LHCN-M2 (cell line): ENCODE measurements around the gene ZNF319. TPM values are rescaled to one million over a fixed set of nuclear protein-coding genes. Genes with fewer than 3 reads are reported as not detected.
"Not testable (repeated sequence)": the region's sequence is repeated elsewhere in the genome, so short reads cannot be mapped to it uniquely, and the experiment has no call there.

ENCODE experiments used
- DNase-seq: peaks from one replicate; pipeline ENCODE4 v3.0.0-alpha.2; 2012; ENCODE audit warnings: low read depth
- total RNA-seq: library from RNA; depleted of rRNA; stranded (reverse); fragments of >200 nt; gene quantifications from 2 replicates; pipeline ENCODE4 v1.2.3, GENCODE V29; 2014

Gene ZNF319
- total RNA-seq, 1 experiment from 2014 or later = 3.8 TPM

- peak; percentile 46 for DNase-seq
Observed at GRCh38 chr16:58022601-58023371, 22.3 kb upstream of the ZNF319 start.

- DNase-seq = peak; percentile 75
Observed at GRCh38 chr16:58021661-58022551, 21.4 kb upstream of the ZNF319 start.

- DNase-seq = no peak
Observed at GRCh38 chr16:58020628-58021521, 20.4 kb upstream of the ZNF319 start.

- DNase-seq = no peak
Observed at GRCh38 chr16:58019866-58020538, 19.5 kb upstream of the ZNF319 start.

- DNase-seq = no peak
Observed at GRCh38 chr16:58018803-58019202, 18.3 kb upstream of the ZNF319 start.

GRCh38 chr16:58016840-58017446, 16.5 kb upstream of the ZNF319 start:
- no peak for DNase-seq

GRCh38 chr16:58013201-58013956, 12.9 kb upstream of the ZNF319 start:
- DNase-seq = no peak

GRCh38 chr16:58012481-58012880, 12.0 kb upstream of the ZNF319 start:
- no peak for DNase-seq

GRCh38 chr16:58011652-58012051, 11.2 kb upstream of the ZNF319 start:
- DNase-seq = peak; percentile 45

GRCh38 chr16:58010886-58011285, 10.4 kb upstream of the ZNF319 start:
- no peak for DNase-seq

GRCh38 chr16:58009856-58010416, 9.5 kb upstream of the ZNF319 start:
- no peak for DNase-seq

GRCh38 chr16:58004736-58005135, 4.3 kb upstream of the ZNF319 start:
- DNase-seq = not testable (repeated sequence)

GRCh38 chr16:58002936-58003335, 2.5 kb upstream of the ZNF319 start:
- DNase-seq = no peak

GRCh38 chr16:58002416-58002800, 1.9 kb upstream of the ZNF319 start:
- no peak for DNase-seq

GRCh38 chr16:58001781-58002415, 1.4 kb upstream of the ZNF319 start:
- no peak for DNase-seq

GRCh38 chr16:58000706-58001676, 519 bp upstream of the ZNF319 start, which contains the start of gene USB1:
TSS of gene USB1 (plus strand) at chr16:58001407. CDS start at chr16:58001484, 77 bp downstream.
- peak; percentile 79 for DNase-seq

GRCh38 chr16:57999366-57999970, 1.0 kb downstream of the ZNF319 start:
- DNase-seq = peak; percentile 40
